GM23338 (cell line): Measurements from ENCODE around the gene GPX6. TPM values are rescaled to one million over a fixed set of nuclear protein-coding genes. Genes with fewer than 3 reads are reported as not detected.

Experiments used
- ATAC-seq: fragments of 200-7000 bp; cut with Tn5 transposase; 3 replicates; pipeline ENCODE4 v1.9.1; 2020
- DNase-seq: peaks from one replicate; pipeline ENCODE4 v3.0.0-alpha.2; 2015; ENCODE audit warnings: low spot score
- H2AFZ ChIP-seq: fragments of 200-600 bp; sonication (generic); 2 replicates; pipeline ENCODE4 v1.8.0; 2016; ENCODE audit warnings: antibody characterized with exemption, mild to moderate bottlenecking, moderate library complexity
- H3F3A ChIP-seq: fragments of 200-600 bp; sonication (generic); replicated peaks from 2 replicates; pipeline ENCODE4 v1.8.0; 2017; ENCODE audit warnings: antibody characterized with exemption, mixed run types, low read depth
- H3K27ac ChIP-seq: fragments of 200-600 bp; sonication (generic); 2 replicates; pipeline ENCODE4 v1.6.1; 2016; ENCODE audit warnings: low read depth
- H3K27me3 ChIP-seq: fragments of 200-600 bp; sonication (generic); 2 replicates; pipeline ENCODE4 v1.8.0; 2016; ENCODE audit warnings: mild to moderate bottlenecking, mixed run types, moderate library complexity; ENCODE audit not compliant: insufficient read depth
- H3K36me3 ChIP-seq: fragments of 200-600 bp; sonication (generic); 2 replicates; pipeline ENCODE4 v1.8.0; 2016; ENCODE audit warnings: mild to moderate bottlenecking; ENCODE audit not compliant: insufficient read depth
- H3K4me1 ChIP-seq: fragments of 200-600 bp; sonication (generic); 2 replicates; pipeline ENCODE4 v1.8.0; 2016; ENCODE audit warnings: mild to moderate bottlenecking, moderate library complexity; ENCODE audit not compliant: insufficient read depth
- H3K4me2 ChIP-seq: fragments of 200-600 bp; sonication (generic); 2 replicates; pipeline ENCODE4 v1.7.1; 2017; ENCODE audit warnings: mixed run types
- H3K4me3 ChIP-seq: fragments of 200-600 bp; sonication (generic); 2 replicates; pipeline ENCODE4 v1.6.1; 2016; ENCODE audit warnings: mixed run types
- H3K79me2 ChIP-seq: fragments of 200-600 bp; sonication (generic); replicated peaks from 2 replicates; pipeline ENCODE4 v1.8.0; 2017; ENCODE audit warnings: mild to moderate bottlenecking; ENCODE audit not compliant: insufficient read depth
- H3K9me2 ChIP-seq: fragments of 200-600 bp; sonication (generic); 2 replicates; pipeline ENCODE4 v1.8.0; 2017; ENCODE audit not compliant: insufficient read depth
- H4K20me1 ChIP-seq: fragments of 200-600 bp; sonication (generic); replicated peaks from 2 replicates; pipeline ENCODE4 v1.8.0; 2017; ENCODE audit warnings: mild to moderate bottlenecking; ENCODE audit not compliant: insufficient read depth
- H3K27ac Mint-ChIP-seq: 2 replicates; pipeline ENCODE4 v1.8.0; 2020; ENCODE audit warnings: inconsistent platforms, mild to moderate bottlenecking, moderate library complexity, mixed read lengths
- H3K27me3 Mint-ChIP-seq: 3 replicates; pipeline ENCODE4 v1.8.0; 2022; ENCODE audit warnings: low read depth, mild to moderate bottlenecking, moderate library complexity, mixed read lengths, inconsistent platforms; ENCODE audit not compliant: insufficient read depth, poor library complexity
- H3K36me3 Mint-ChIP-seq: 3 replicates; pipeline ENCODE4 v1.8.0; 2021; ENCODE audit warnings: low read depth, mild to moderate bottlenecking, inconsistent platforms, moderate library complexity, mixed read lengths
- H3K4me1 Mint-ChIP-seq: 3 replicates; pipeline ENCODE4 v1.8.0; 2020; ENCODE audit warnings: mild to moderate bottlenecking, inconsistent platforms, mixed read lengths
- H3K4me3 Mint-ChIP-seq: 3 replicates; pipeline ENCODE4 v1.8.0; 2021; ENCODE audit warnings: moderate library complexity, mild to moderate bottlenecking, inconsistent platforms, mixed read lengths
- H3K9me3 Mint-ChIP-seq: 3 replicates; pipeline ENCODE4 v1.8.0; 2020; ENCODE audit warnings: moderate library complexity, mild to moderate bottlenecking, inconsistent platforms, mixed read lengths
- CREB1 ChIP-seq: fragments of 250-450 bp; sonication (Bioruptor Pico); IDR thresholded peaks from 2 replicates; pipeline ENCODE4 v1.5.0; 2020; ENCODE audit warnings: low read depth, mild to moderate bottlenecking, moderate library complexity
- EZH2 ChIP-seq: fragments of 200-600 bp; sonication (generic); IDR thresholded peaks from one replicate; pipeline ENCODE4 v1.8.0; 2017; ENCODE audit warnings: antibody characterized with exemption, mild to moderate bottlenecking, low read depth; ENCODE audit not compliant: unreplicated experiment
- EZH2phosphoT487 ChIP-seq: fragments of 200-600 bp; sonication (generic); IDR thresholded peaks from one replicate; pipeline ENCODE4 v1.8.1; 2018; ENCODE audit warnings: antibody characterized with exemption; ENCODE audit not compliant: unreplicated experiment
- JUNB ChIP-seq: IDR thresholded peaks from one replicate; pipeline ENCODE4 v1.6.1; 2016; ENCODE audit warnings: antibody characterized with exemption; ENCODE audit not compliant: unreplicated experiment
- NANOG ChIP-seq: IDR thresholded peaks from 2 replicates; pipeline ENCODE4 v1.6.1; 2016; ENCODE audit warnings: antibody characterized with exemption, borderline replicate concordance
- POLR2AphosphoS5 ChIP-seq: IDR thresholded peaks from 2 replicates; pipeline ENCODE4 v1.6.1; 2016; ENCODE audit warnings: antibody characterized with exemption, low read depth
- STAT1 ChIP-seq: IDR thresholded peaks from one replicate; pipeline ENCODE4 v1.6.1; 2016; ENCODE audit warnings: antibody characterized with exemption; ENCODE audit not compliant: unreplicated experiment
- ZNF114 ChIP-seq: fragments of 250-450 bp; sonication (Bioruptor Pico); IDR thresholded peaks from 2 replicates; pipeline ENCODE4 v1.5.0; 2020; ENCODE audit warnings: mild to moderate bottlenecking, moderate library complexity
- ZNF331 ChIP-seq: fragments of 250-450 bp; sonication (Bioruptor Pico); IDR thresholded peaks from 2 replicates; pipeline ENCODE4 v1.5.0; 2020; ENCODE audit warnings: low read depth, mild to moderate bottlenecking, moderate library complexity
- polyA plus RNA-seq: library from polyadenylated mRNA; unstranded; fragments of >200 nt; fragmentation: Nextera tagmentation; extraction: Ambion mirVana; gene quantifications from 2 replicates; pipeline ENCODE4 v1.2.1, GENCODE V29; 2016
- total RNA-seq: library from RNA; depleted of rRNA; stranded (reverse); fragments of >200 nt; shearing (Covaris generic); gene quantifications from 2 replicates; pipeline ENCODE4 v1.2.3, GENCODE V29; 2014
- TF ChIP-seq, protein P1 (sequence below), 2 experiments: fragments of 200-600 bp in 1 of 2; sonication (generic) in 1 of 2; conservative IDR thresholded peaks; 2 replicates each; pipeline versions ENCODE4 v1.5.1 to v1.6.1; 2016 to 2017; ENCODE audit warnings: antibody characterized with exemption in 2 of 2, low read depth in 2 of 2, mild to moderate bottlenecking in 2 of 2, moderate library complexity in 1 of 2
- TF ChIP-seq, protein P2 (sequence below): IDR thresholded peaks from 2 replicates; pipeline ENCODE4 v1.6.1; 2016; ENCODE audit warnings: antibody characterized with exemption
- TF ChIP-seq, protein P3 (sequence below): fragments of 250-450 bp; sonication (Bioruptor Pico); IDR thresholded peaks from 2 replicates; pipeline ENCODE4 v1.5.0; 2020; ENCODE audit warnings: mild to moderate bottlenecking, moderate library complexity
- TF ChIP-seq, protein P4 (sequence below): IDR thresholded peaks from one replicate; pipeline ENCODE4 v1.6.1; 2018; ENCODE audit warnings: antibody characterized with exemption; ENCODE audit not compliant: unreplicated experiment

Gene GPX6
- total and polyA plus RNA-seq, 2 experiments from 2014 or later = not detected

DNA sequence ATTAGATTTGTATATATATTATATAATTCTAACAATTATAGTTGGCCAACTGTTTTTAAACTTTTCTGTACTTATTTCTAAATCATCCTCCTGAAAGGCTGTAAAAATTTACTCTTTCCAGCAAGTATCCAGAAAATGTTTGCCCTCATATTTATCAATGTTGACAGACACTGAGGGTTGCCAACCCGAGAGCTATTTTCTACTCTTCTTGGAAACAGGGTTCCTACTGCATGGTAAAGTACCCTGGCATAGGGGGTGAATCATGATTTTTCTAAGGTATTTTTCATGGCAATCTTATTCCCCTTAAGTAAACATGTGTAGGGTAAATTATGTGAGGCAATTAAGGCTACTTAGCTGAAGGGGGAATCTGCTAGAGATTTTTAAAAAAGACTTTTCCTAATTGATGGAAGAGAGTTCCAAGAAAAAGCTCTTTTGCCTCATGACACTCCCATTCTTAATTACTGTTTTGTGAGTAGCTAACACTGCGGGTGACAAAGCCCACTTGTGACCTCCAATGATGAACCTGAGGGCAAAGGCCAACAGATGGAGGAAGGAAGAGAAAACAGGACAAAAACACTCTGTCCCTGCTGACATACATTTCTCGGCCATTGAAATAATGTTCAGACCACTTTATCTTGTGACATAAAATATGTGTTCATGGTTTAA lies 48.0 kb upstream of the GPX6 start:
- no peak for ATAC-seq
- no peak overlapping the region for H2AFZ ChIP-seq
- Mint-ChIP-seq H3K36me3 (no peaks in the 10 kb centered on the region), H3K27me3 (peaks cover 3% of the 10 kb centered on the region), H3K4me1 (peaks cover 2% of the 10 kb centered on the region; the same call in 1 of the 3 replicates), H3K27ac (no peak overlapping the region), H3K9me3 (no peaks in the 10 kb centered on the region), H3K4me3 (no peak overlapping the region)
- no peaks in the 10 kb centered on the region for H3K79me2 ChIP-seq
- H3K9me2 ChIP-seq = no peaks in the 10 kb centered on the region
- no peak overlapping the region for H3K27ac ChIP-seq
- no peaks in the 10 kb centered on the region for H3K4me1 ChIP-seq
- H3K27me3 ChIP-seq = peaks cover 7% of the 10 kb centered on the region; the same call in 1 of the 2 replicates
- no peak overlapping the region for H3K4me3 ChIP-seq
- no peak for DNase-seq
- TF ChIP-seq, protein P1, sequence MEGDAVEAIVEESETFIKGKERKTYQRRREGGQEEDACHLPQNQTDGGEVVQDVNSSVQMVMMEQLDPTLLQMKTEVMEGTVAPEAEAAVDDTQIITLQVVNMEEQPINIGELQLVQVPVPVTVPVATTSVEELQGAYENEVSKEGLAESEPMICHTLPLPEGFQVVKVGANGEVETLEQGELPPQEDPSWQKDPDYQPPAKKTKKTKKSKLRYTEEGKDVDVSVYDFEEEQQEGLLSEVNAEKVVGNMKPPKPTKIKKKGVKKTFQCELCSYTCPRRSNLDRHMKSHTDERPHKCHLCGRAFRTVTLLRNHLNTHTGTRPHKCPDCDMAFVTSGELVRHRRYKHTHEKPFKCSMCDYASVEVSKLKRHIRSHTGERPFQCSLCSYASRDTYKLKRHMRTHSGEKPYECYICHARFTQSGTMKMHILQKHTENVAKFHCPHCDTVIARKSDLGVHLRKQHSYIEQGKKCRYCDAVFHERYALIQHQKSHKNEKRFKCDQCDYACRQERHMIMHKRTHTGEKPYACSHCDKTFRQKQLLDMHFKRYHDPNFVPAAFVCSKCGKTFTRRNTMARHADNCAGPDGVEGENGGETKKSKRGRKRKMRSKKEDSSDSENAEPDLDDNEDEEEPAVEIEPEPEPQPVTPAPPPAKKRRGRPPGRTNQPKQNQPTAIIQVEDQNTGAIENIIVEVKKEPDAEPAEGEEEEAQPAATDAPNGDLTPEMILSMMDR (conservative IDR thresholded peaks at IDR 0.05; ENCODE audit: low read depth in 2 of 2) = no peak
- TF ChIP-seq STAT1 (no peak), NANOG (no peak), EZH2 (no peak), EZH2phosphoT487 (no peak), CREB1 (no peak), POLR2AphosphoS5 (no peak), JUNB (no peak), ZNF114 (no peak), ZNF331 (CRISPR knock-in tag) (no peak)
- TF ChIP-seq, protein P2, sequence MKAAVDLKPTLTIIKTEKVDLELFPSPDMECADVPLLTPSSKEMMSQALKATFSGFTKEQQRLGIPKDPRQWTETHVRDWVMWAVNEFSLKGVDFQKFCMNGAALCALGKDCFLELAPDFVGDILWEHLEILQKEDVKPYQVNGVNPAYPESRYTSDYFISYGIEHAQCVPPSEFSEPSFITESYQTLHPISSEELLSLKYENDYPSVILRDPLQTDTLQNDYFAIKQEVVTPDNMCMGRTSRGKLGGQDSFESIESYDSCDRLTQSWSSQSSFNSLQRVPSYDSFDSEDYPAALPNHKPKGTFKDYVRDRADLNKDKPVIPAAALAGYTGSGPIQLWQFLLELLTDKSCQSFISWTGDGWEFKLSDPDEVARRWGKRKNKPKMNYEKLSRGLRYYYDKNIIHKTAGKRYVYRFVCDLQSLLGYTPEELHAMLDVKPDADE = no peak
- TF ChIP-seq, protein P3, sequence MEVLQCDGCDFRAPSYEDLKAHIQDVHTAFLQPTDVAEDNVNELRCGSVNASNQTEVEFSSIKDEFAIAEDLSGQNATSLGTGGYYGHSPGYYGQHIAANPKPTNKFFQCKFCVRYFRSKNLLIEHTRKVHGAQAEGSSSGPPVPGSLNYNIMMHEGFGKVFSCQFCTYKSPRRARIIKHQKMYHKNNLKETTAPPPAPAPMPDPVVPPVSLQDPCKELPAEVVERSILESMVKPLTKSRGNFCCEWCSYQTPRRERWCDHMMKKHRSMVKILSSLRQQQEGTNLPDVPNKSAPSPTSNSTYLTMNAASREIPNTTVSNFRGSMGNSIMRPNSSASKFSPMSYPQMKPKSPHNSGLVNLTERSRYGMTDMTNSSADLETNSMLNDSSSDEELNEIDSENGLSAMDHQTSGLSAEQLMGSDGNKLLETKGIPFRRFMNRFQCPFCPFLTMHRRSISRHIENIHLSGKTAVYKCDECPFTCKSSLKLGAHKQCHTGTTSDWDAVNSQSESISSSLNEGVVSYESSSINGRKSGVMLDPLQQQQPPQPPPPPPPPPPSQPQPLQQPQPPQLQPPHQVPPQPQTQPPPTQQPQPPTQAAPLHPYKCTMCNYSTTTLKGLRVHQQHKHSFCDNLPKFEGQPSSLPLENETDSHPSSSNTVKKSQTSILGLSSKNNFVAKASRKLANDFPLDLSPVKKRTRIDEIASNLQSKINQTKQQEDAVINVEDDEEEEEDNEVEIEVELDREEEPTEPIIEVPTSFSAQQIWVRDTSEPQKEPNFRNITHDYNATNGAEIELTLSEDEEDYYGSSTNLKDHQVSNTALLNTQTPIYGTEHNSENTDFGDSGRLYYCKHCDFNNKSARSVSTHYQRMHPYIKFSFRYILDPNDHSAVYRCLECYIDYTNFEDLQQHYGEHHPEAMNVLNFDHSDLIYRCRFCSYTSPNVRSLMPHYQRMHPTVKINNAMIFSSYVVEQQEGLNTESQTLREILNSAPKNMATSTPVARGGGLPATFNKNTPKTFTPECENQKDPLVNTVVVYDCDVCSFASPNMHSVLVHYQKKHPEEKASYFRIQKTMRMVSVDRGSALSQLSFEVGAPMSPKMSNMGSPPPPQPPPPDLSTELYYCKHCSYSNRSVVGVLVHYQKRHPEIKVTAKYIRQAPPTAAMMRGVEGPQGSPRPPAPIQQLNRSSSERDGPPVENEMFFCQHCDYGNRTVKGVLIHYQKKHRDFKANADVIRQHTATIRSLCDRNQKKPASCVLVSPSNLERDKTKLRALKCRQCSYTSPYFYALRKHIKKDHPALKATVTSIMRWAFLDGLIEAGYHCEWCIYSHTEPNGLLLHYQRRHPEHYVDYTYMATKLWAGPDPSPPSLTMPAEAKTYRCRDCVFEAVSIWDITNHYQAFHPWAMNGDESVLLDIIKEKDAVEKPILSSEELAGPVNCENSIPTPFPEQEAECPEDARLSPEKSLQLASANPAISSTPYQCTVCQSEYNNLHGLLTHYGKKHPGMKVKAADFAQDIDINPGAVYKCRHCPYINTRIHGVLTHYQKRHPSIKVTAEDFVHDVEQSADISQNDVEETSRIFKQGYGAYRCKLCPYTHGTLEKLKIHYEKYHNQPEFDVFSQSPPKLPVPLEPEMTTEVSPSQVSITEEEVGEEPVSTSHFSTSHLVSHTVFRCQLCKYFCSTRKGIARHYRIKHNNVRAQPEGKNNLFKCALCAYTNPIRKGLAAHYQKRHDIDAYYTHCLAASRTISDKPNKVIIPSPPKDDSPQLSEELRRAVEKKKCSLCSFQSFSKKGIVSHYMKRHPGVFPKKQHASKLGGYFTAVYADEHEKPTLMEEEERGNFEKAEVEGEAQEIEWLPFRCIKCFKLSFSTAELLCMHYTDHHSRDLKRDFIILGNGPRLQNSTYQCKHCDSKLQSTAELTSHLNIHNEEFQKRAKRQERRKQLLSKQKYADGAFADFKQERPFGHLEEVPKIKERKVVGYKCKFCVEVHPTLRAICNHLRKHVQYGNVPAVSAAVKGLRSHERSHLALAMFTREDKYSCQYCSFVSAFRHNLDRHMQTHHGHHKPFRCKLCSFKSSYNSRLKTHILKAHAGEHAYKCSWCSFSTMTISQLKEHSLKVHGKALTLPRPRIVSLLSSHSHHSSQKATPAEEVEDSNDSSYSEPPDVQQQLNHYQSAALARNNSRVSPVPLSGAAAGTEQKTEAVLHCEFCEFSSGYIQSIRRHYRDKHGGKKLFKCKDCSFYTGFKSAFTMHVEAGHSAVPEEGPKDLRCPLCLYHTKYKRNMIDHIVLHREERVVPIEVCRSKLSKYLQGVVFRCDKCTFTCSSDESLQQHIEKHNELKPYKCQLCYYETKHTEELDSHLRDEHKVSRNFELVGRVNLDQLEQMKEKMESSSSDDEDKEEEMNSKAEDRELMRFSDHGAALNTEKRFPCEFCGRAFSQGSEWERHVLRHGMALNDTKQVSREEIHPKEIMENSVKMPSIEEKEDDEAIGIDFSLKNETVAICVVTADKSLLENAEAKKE (CRISPR knock-in tag) = no peak
- TF ChIP-seq, protein P4, sequence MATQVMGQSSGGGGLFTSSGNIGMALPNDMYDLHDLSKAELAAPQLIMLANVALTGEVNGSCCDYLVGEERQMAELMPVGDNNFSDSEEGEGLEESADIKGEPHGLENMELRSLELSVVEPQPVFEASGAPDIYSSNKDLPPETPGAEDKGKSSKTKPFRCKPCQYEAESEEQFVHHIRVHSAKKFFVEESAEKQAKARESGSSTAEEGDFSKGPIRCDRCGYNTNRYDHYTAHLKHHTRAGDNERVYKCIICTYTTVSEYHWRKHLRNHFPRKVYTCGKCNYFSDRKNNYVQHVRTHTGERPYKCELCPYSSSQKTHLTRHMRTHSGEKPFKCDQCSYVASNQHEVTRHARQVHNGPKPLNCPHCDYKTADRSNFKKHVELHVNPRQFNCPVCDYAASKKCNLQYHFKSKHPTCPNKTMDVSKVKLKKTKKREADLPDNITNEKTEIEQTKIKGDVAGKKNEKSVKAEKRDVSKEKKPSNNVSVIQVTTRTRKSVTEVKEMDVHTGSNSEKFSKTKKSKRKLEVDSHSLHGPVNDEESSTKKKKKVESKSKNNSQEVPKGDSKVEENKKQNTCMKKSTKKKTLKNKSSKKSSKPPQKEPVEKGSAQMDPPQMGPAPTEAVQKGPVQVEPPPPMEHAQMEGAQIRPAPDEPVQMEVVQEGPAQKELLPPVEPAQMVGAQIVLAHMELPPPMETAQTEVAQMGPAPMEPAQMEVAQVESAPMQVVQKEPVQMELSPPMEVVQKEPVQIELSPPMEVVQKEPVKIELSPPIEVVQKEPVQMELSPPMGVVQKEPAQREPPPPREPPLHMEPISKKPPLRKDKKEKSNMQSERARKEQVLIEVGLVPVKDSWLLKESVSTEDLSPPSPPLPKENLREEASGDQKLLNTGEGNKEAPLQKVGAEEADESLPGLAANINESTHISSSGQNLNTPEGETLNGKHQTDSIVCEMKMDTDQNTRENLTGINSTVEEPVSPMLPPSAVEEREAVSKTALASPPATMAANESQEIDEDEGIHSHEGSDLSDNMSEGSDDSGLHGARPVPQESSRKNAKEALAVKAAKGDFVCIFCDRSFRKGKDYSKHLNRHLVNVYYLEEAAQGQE = no peak
- no peaks in the 10 kb centered on the region for H4K20me1 ChIP-seq
- H3K4me2 ChIP-seq = no peak overlapping the region
- no peaks in the 10 kb centered on the region for H3K36me3 ChIP-seq
- no peaks in the 10 kb centered on the region for H3F3A ChIP-seq
